HG03354 (cell line): ENCODE data around the gene CCDC92.

Source experiments
- ATAC-seq: cut with Tn5 transposase; IDR thresholded peaks from one replicate; pipeline ENCODE4 v1.9.1; 2021; ENCODE audit warnings: mild to moderate bottlenecking; ENCODE audit not compliant: unreplicated experiment, poor library complexity, severe bottlenecking

Gene CCDC92

DNA sequence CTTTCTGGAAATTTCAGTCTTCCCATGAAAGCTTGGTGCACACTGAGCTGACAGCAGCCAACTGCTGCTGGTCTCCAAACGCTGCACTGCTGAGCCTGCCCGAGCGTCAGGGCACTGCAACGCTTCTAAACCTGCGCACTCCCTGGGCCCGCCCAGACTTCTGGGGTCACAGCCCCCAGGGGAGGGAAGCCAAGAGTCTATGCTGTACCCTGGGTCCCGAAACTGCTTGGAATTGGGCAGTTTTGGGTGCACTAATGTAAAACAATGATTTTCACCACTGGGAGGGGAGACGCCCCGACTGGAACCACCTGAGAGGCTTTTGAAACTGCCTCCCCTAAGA lies 32.0 kb downstream of the CCDC92 start:
- no peak for ATAC-seq

DNA sequence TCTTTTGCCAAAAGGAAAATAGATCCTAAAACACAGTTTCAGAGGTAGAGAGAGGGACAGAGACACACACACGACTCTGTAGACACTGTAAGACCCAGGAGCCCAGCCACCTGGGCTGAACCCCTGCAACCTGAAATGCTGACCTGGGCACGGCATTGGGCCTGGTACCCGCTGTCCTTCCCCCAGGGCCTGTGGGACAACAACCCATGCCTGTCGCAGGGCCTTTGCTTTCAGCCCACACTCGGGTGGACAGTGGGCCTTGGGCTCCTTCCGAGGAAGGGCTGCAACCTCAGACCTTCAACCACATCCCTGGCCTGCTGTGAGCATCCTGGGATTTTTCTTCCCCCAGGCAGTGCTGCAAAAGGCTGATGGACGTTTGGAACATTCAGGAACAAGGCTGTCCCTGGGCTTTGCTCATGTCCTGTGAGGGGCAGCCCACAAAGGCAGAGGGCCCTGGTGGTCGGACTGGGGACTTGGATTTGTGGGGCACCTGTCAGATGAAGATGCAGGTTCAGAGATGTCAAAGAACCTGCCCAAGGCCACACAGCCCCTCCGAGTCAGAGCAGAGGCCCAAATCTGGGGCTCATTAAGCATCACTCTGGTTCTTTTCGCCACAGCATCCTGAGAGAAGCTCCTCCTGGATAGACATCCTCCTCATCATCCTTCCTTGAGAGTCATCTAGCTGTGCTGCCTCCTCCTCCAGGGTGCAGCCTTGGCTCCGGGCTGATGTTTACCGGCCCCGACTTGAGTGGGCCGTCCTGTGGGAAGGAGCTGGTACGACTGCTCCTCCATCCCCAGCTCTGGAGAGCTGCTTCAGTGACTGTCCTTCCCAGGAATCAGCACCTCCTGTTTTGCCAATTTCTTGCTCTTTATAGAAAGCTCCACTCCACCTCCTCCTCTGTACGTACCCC lies 32.7 kb downstream of the CCDC92 start:
- no peak for ATAC-seq

- no peak for ATAC-seq
Observed at GRCh38 chr12:123938679-123939480, 33.8 kb downstream of the CCDC92 start.

DNA sequence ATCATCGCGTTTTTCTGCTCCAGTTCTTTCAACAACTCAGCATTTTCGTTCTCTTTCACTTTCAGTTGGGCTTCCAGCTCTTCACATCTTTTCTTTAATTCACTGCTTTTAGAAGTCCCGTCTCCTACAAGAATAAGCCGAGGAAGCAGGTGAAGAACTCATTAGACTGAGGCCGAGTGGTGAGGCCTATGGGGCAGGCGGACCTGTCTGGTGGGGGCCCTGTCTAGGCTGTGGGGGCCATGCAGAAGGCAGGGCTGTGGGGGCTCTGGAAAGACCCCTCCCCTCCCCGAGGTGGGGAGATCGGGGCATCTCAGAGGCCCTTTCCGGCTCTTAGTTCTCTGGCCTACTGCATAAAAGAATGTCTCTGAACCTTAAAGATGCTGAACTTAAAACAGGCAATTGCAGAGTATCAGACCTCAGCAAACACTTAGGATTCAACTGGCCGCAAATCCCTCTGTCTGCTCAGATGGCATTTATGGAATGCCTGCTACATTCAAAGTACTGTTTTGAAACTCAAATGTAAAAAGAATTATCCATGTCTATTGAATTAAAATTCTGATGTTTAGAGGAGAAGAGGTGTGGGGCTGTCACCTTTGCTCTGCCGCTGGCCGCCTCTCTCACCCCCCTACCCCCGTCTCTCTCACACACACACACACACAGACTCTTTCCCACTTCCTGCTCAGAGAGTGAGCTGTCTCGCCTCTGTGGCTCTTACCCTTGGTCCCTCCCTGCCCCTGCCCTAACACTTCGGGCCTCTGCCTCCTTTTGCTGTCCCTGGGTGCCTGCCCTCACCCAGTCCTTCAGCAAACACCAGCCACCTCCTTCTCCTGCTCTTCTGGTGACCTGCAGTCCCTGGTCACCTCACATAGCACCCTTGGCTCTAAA lies 34.7 kb downstream of the CCDC92 start:
- no peak for ATAC-seq

DNA sequence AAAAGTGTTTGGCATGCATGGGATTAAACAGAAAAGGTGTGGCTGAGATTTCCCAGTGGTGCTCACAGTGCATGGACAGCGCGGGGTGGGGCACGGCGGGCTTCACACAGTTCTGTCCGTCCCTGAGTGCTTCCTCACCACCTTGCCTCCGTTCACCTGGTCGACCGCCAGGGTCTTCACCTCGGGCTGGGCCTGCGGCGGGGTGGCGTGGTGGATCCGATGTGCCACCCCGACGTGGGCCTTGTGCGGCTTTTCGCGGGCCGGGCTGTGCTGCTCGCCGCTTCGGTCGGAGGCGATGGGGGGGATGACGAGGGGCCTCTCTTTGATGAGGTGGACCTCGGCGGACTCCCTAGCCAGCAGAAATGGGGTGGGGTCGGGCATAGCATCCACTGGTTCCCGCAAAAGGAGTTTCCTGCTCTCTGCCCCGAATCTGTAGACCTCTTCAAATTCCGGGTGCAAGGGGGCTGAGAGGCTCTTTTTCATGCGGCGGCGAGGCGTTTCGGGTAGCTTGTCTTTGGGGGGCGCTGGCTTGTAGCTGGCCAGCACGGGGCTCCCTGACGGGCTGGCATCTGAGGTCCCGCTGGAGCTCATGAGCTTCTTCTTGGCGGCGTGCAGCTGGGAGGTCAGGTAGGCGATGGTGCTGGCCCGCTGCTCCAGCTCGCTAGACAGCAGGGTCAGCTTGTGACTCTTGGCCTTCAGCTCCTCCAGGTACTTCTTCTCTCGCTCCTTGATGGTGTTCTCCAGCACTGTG lies 35.5 kb downstream of the CCDC92 start:
- no peak for ATAC-seq

DNA sequence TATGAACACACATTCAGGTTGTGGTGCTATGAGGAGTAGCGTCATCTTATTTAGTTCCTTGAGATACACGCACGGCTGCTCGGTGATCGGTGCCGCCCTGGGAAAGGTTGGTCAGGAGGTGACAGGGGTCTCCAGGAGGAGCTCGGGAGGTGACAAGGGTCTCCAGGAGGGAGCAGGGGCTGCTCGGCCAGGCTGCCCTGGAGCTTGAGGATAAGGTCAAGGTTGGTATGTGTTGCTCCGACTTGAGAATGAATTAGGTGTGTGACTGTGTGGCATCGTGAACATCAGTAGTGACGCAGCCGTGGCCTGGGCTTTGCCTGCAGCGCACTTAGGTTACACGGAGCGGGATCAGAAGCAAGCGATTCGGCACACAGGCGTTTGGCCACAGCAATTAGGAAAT lies 36.2 kb downstream of the CCDC92 start:
- no peak for ATAC-seq

- no peak for ATAC-seq
Observed at GRCh38 chr12:123935956-123936355, 36.7 kb downstream of the CCDC92 start.

GRCh38 chr12:123934829-123935228 lies 37.8 kb downstream of the CCDC92 start:
- ATAC-seq = no peak

DNA sequence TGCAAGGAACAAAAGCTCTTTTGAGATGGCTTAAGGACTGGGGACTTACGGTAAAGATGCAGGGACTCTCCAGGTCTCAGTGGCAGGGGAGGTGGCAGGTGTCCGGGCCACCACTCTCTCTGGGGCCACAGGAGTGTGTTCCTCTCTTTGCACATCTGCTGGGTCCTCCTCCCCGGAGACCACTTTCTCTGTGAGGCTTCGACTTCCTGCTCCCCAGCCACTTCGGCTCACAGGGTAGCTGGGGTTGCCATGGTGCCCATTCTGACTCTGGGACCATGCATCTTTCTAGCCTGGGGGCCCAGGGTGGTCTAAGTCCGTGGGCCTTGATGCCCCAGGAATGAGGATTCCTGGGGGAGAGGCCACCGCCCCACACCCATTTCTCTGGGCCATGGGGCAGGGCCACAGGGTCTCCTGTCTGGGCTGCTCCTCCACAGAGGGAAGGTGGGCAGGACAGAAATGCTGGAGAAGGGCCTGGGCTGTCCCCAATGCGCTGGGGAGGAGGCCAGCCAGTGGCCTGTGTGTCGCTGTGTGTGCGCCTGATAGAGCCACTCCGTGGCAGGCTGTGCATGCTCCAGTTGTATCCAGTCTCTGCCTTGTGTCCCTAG lies 38.5 kb downstream of the CCDC92 start:
- ATAC-seq = no peak

GRCh38 chr12:123933214-123933613 lies 39.4 kb downstream of the CCDC92 start:
- ATAC-seq = no peak

DNA sequence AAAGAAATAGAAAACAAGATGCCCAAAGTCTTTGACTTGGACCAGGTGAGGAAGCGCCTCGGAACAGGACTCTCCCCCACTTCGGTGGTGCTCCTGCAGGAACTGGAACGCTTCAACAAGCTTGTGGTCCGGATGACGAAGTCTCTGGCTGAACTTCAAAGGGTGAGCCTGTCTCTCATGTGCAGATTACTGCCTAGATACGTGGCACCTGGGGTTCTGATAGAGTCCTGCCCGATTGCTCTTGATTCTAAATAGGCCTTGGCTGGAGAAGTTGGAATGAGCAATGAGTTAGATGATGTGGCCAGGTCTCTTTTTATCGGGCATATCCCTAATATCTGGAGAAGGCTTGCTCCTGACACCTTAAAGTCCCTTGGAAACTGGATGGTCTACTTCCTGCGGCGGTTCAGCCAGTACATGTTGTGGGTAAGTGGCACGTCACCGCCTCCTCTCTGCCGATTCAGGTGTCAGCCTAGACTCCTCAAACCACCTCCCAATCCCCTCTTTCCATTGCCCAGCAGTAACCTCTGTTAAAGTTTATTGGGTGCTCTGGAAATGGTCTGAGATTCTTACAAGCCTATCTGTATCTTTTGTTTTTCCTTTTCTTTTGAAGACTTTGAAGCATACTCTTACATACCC lies 40.8 kb downstream of the CCDC92 start:
- ATAC-seq = no peak

- ATAC-seq = no peak
Observed at GRCh38 chr12:123929946-123930583, 42.6 kb downstream of the CCDC92 start.

DNA sequence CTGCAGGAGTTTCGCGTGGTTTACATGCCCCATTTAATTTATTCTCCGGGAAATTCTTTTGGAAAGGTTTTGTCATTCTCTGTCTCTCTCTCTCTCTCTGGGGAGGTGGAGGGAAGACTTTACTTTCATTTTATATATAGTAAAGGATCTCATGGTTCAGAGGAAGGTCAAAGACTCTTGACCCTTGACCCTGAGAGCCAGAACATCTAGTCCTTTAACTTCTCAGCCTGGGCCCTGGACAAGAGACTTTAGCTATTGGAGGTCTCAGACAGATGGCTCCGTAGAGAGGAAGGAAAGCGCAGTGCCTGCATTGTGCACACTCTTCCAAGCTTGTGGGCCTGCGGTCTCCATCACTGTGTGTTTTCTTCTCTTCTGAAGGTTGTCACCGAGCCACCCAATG lies 43.7 kb downstream of the CCDC92 start:
- no peak for ATAC-seq

GRCh38 chr12:123928274-123928865 lies 44.3 kb downstream of the CCDC92 start:
- no peak for ATAC-seq

- no peak for ATAC-seq
Observed at GRCh38 chr12:123924539-123924938, 48.1 kb downstream of the CCDC92 start.

GRCh38 chr12:123923927-123924326 lies 48.7 kb downstream of the CCDC92 start:
- no peak for ATAC-seq

DNA sequence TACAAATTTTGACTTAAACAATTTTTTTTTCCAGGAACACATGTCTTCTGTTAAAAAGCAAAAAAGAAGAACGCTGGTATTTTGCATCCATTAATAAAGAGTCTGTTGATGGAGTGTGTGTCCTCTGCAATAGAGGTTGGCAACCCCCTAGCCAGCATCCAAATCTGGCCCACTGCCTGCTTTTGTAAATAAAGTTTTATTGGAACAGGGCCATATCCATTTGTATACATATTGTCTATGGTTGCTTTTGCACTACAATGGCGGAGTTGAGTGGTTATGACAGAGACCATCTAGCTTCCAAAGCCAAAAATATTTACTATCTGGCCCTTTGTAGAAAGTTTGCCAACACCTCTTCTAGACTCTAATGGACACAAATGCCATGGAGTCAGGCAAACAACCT lies 49.6 kb downstream of the CCDC92 start:
- no peak for ATAC-seq

DNA sequence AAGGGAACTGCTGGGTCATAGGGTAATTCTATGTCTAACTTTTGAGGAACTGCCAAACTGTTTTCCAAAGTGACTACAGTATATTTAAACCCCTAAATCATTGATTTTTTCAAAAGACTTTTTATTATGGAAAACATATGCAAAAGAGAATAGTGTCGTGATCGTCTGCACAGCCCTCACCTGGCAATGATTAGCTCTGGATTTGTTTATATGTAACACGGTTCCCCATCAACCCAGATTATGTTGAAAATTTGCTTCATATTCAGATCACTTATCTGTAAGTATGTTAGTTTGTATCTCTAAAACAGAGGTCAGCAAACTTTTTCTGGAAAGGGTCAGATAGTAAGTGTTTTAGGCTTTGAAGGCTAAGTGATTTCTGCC lies 52.7 kb downstream of the CCDC92 start:
- no peak for ATAC-seq
